Activated T-cell treated with anti-CD3 and anti-CD28 coated beads, Interleukin-2, amount 50 U/mL, for 72 hours (primary cell): ENCODE data around the gene SLC16A7. TPM values are rescaled to one million over a fixed set of nuclear protein-coding genes. Genes with fewer than 3 reads are reported as not detected.

ENCODE experiments used
- ATAC-seq, 2 donors: fragments of 150-1000 bp; cut with Tn5 transposase; replicated peaks in 1 of 2; 2 replicates each; pipeline ENCODE4 v1.10.0; 2021; ENCODE audit warnings: moderate library complexity in 2 of 2, mild to moderate bottlenecking in 1 of 2
- DNase-seq, 2 donors: peaks; one replicate each; pipeline ENCODE4 v3.0.0; 2021 to 2022; ENCODE audit warnings: mixed read lengths in 1 of 2
- H3K27ac Mint-ChIP-seq: one replicate; pipeline ENCODE4 v1.8.0; 2022; ENCODE audit warnings: mild to moderate bottlenecking, moderate library complexity, mixed read lengths
- H3K27me3 Mint-ChIP-seq: one replicate; pipeline ENCODE4 v1.8.0; 2022; ENCODE audit warnings: low read depth, mixed read lengths
- H3K36me3 Mint-ChIP-seq, 2 donors: one replicate each; pipeline ENCODE4 v1.8.0; 2022; ENCODE audit warnings: mixed read lengths in 2 of 2, mild to moderate bottlenecking in 1 of 2; ENCODE audit not compliant: insufficient read depth in 2 of 2
- H3K4me1 Mint-ChIP-seq: one replicate; pipeline ENCODE4 v1.8.0; 2022; ENCODE audit warnings: low read depth, mixed read lengths
- H3K4me3 Mint-ChIP-seq, 2 donors: one replicate each; pipeline ENCODE4 v1.8.0; 2022; ENCODE audit warnings: mild to moderate bottlenecking in 2 of 2, mixed read lengths in 2 of 2, moderate library complexity in 2 of 2
- H3K9me3 Mint-ChIP-seq, 2 donors: one replicate each; pipeline ENCODE4 v1.8.0; 2022; ENCODE audit warnings: mixed read lengths in 2 of 2
- total RNA-seq, 2 donors: library from RNA; stranded (reverse); gene quantifications; one replicate each; pipeline ENCODE4 v1.2.3, GENCODE V29; 2022

The SLC16A7 gene
- total RNA-seq, 2 donors from 2014 or later, result 38.8 to 40.2 TPM

DNA sequence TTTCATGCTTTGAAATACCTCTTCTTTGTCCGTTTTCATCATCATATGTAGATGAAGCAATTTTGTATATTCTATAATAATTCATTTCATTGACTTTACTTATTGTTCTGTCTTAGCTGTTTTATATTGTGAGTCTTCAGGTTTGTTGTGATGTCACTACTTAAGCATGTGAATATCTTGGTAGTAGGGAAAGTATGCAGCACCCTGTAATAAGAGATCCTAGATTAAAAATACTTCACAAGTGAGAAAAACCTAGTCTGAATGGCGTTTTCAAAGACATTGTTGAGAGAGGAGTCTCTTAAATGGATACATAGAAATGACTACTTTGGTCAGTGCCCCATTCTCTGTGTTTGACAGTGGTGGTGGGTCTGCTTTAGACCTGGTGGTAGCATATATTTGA is 61.4 kb downstream of the SLC16A7 start:
- Mint-ChIP-seq H3K27me3 (no peaks in the 10 kb centered on the region), H3K36me3 (peaks cover 2 to 7% of the 10 kb centered on the region in 2 donors), H3K4me1 (peaks cover 14% of the 10 kb centered on the region), H3K9me3 (no peaks in the 10 kb centered on the region), H3K4me3 (no peak overlapping the region), H3K27ac (no peak overlapping the region)
- ATAC-seq, result no peak
- DNase-seq, result no peak

DNA sequence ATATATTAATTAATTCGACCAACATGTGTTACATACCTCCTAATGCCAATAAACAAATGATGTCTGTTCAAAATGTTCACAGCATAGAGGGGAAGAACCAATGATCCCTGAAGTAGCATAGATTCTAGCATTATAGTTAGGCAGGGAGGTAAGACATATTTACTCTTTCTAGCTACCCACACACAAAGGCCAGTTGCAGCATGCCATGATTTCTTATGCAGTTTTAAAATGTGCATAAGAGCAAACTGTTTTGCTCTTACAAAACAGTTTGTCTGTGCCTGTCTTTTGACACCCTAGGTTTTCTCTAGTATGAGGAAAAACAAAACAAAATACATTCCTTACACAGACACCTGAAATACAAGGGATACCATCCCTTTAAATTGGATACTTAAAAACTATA is 61.9 kb downstream of the SLC16A7 start:
- Mint-ChIP-seq H3K4me1 (peaks cover 18% of the 10 kb centered on the region), H3K27me3 (no peaks in the 10 kb centered on the region), H3K4me3 (no peak overlapping the region), H3K27ac (no peak overlapping the region), H3K36me3 (peaks cover 2 to 10% of the 10 kb centered on the region in 2 donors), H3K9me3 (no peaks in the 10 kb centered on the region)
- ATAC-seq (no peak), DNase-seq (no peak)

DNA sequence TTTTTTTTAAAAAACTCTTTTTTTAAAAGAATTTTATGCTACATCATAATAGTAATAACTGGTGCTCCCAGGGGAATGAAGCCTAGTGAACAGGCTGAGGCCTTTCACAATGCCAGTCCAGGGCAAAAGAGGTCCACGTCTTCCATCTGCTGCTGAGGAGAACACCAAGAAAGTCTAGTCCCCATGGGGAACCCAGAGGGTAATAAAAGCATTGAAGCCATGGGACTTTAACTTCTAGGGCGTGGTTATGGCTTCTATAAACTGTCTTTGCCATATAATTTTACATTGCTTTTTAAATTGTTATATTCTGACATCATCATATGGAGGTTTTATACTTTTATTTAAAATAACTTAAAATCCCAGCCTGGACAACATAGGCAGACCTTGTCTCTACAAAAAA is 64.3 kb downstream of the SLC16A7 start:
- Mint-ChIP-seq H3K27ac (no peak overlapping the region), H3K9me3 (peaks cover 0 to 2% of the 10 kb centered on the region in 2 donors), H3K27me3 (no peaks in the 10 kb centered on the region), H3K36me3 (peaks cover under 1 to 14% of the 10 kb centered on the region in 2 donors), H3K4me3 (no peak overlapping the region), H3K4me1 (peaks cover 18% of the 10 kb centered on the region)
- DNase-seq, result no peak
- ATAC-seq, result no peak

DNA sequence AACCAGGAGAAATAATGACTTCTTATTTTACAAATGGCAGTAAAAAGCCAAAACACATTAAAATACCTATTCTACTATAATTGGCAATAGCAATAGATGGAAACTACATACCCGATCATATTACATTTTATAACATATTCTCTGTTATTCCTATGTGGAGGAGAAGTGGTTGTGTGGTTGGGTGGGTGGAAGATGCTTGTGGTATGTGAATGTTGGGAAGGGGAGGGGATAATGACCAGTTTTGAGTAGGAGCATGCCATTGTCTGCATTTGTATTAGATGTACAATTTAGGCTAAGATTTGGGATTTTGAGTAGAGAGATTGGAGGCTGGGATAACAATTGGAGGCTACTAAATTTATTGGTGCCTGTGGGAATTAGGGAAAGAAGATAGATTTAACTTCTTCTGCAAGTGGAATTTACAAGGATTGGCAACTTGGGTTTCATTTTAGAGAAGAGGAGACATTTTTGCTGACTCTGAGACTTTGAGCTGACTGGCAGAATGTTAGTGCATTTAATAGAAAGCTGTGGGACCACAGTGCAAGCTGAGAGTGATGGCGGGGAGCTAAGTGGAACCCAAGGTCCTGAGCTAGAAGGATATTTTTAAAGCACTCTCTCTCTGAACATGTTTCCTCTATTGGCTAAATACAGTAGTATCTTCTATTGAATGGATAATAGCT is 65.2 kb downstream of the SLC16A7 start:
- Mint-ChIP-seq H3K27me3 (no peaks in the 10 kb centered on the region), H3K36me3 (peaks cover 2 to 14% of the 10 kb centered on the region in 2 donors), H3K9me3 (peaks cover 0 to 4% of the 10 kb centered on the region in 2 donors), H3K4me1 (peaks cover 18% of the 10 kb centered on the region), H3K27ac (no peak overlapping the region), H3K4me3 (no peak overlapping the region)
- DNase-seq (no peak), ATAC-seq (no peak)

DNA sequence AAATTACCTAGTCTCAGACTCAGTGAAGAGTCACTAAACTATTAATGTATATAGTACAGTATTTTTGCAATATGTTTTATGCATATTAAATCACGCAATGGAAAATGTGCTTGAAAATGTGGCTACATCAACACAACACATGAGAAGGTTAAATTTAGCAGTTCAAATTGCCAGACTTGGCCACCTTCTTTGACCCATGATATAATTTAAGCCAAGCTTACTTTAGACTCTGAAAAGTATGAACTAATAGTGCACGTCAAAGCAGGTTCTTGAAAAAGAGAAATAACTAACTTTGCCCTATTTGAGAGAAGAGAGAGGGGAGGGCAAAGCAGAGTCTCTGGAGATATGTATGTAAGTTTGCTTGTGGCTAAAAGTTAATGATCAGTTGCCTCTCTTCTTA is 68.7 kb downstream of the SLC16A7 start:
- ATAC-seq (no peak), DNase-seq (no peak)
- peaks cover 40% of the 10 kb centered on the region for H3K4me1 Mint-ChIP-seq
- no peak overlapping the region for H3K4me3 Mint-ChIP-seq
- H3K9me3 Mint-ChIP-seq, result peaks cover 14 to 15% of the 10 kb centered on the region in 2 donors
- H3K27ac Mint-ChIP-seq, result no peak overlapping the region
- H3K36me3 Mint-ChIP-seq, result peaks cover 16 to 39% of the 10 kb centered on the region in 2 donors
- no peaks in the 10 kb centered on the region for H3K27me3 Mint-ChIP-seq

DNA sequence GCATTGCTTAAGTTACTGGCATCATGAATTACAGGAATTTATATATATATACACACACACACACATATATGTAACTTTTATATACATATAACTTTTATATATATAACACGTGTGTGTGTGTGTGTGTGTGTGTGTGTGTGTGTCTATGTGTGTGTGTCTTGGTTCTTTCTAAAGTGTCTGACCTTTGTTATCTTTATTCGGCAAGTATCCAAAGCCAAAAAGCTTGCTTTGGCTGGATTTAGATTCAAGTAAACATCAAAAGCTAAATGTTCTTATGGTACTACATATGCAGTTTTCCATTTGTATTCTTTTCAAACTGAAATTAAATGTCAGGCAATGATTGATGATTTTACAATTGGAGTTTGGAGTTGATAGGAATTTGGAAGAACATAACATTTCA is 69.9 kb downstream of the SLC16A7 start:
- H3K27ac Mint-ChIP-seq, result no peak overlapping the region
- H3K4me3 Mint-ChIP-seq, result no peak overlapping the region
- H3K27me3 Mint-ChIP-seq, result no peaks in the 10 kb centered on the region
- peaks cover 14 to 15% of the 10 kb centered on the region in 2 donors for H3K9me3 Mint-ChIP-seq
- peaks cover 17 to 41% of the 10 kb centered on the region in 2 donors for H3K36me3 Mint-ChIP-seq
- ATAC-seq, result no peak
- DNase-seq, result no peak
- peaks cover 39% of the 10 kb centered on the region for H3K4me1 Mint-ChIP-seq

DNA sequence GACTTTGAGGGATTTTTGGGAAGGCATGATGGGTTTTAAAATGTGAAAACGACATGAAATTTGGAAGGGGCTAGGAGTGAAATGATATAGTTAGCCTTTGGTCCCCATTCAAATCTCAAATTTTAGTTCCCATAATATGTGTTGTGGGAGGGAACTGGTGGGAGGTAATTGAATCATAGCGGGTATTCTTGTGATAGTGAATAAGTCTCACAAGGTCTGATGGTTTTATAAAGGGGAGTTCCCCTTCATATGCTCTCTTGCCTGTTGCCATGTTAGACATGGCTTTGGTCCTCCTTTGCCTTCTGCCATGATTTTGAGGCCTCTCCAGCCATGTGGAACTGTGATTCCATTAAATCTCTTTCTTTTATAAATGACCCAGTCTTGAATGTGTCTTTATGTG is 72.8 kb downstream of the SLC16A7 start:
- DNase-seq, result no peak
- Mint-ChIP-seq H3K27me3 (no peaks in the 10 kb centered on the region), H3K36me3 (peaks cover 17 to 37% of the 10 kb centered on the region in 2 donors), H3K27ac (peak overlapping the region; percentile 32), H3K4me1 (peaks cover 22% of the 10 kb centered on the region), H3K9me3 (peaks cover 14 to 15% of the 10 kb centered on the region in 2 donors), H3K4me3 (no peak overlapping the region)
- no peak for ATAC-seq

DNA sequence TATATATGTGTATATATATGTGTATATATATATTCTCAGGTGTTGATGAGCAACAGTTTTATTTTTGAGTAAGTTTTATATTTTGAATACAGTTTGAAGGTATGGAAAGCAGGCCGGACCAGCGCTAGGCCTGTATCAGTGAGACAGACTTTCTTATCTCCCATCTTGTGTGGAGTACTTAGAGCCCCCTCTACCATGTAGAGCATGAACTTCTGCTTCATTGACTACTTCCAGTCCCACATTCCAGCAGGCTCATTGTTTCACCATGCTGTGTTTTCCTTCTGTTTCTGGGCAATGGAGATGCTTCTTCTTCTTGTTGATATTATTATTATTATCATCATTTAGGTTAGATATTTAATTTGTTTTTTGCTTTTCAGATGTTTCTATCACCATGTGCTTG is 76.4 kb downstream of the SLC16A7 start:
- Mint-ChIP-seq H3K4me1 (peaks cover 14% of the 10 kb centered on the region), H3K9me3 (peaks cover 2 to 7% of the 10 kb centered on the region in 2 donors), H3K27ac (no peak overlapping the region), H3K36me3 (peaks cover 10 to 23% of the 10 kb centered on the region in 2 donors), H3K27me3 (no peaks in the 10 kb centered on the region), H3K4me3 (no peak overlapping the region)
- DNase-seq (no peak), ATAC-seq (no peak)

DNA sequence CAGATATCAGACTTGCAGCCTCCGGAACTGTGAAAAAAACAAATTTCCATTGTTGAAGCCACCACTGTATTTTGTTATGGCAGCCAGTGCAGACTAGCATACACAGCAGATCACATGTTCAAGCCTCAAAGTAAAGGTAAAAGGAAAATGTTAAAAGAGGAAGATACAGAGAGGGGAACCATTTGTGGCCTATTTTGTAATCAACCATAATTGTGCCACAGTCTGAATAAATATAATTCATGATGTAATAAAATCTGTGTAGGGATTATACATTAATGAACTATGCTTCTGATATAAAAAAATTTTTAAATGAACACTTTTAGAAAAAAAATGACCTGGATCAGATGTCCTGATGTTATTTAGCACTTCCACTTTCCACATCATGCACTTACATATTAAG is 79.6 kb downstream of the SLC16A7 start:
- no peak for ATAC-seq
- H3K27ac Mint-ChIP-seq, result no peak overlapping the region
- DNase-seq, result no peak
- no peak overlapping the region for H3K4me3 Mint-ChIP-seq
- H3K36me3 Mint-ChIP-seq, result peaks cover 8 to 15% of the 10 kb centered on the region in 2 donors
- no peaks in the 10 kb centered on the region for H3K27me3 Mint-ChIP-seq
- H3K9me3 Mint-ChIP-seq, result peaks cover 2 to 3% of the 10 kb centered on the region in 2 donors
- peaks cover 21% of the 10 kb centered on the region for H3K4me1 Mint-ChIP-seq

DNA sequence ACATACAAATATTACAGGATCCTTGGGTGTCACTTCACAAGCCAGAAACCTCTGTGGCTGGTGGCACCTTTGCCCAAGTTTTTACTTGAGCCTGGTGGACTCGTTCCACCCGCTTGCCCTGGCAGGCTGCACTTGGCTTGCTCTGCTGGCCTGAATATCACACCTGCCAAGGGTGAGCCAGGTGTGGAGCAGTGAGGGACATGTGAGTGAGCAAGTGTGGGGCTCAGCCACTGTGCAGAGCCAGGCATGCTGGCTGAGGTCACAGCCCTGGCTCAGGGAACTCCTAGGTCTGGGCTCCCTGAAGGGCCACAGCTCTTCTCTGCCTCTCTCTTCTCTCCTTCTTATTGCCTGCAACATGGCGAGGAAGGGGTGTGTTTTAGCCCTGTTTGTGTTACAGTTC is 82.0 kb downstream of the SLC16A7 start:
- Mint-ChIP-seq H3K4me1 (peaks cover 25% of the 10 kb centered on the region), H3K27me3 (no peaks in the 10 kb centered on the region), H3K36me3 (peaks cover 8 to 16% of the 10 kb centered on the region in 2 donors), H3K4me3 (no peak overlapping the region), H3K27ac (no peak overlapping the region), H3K9me3 (peaks cover 2 to 3% of the 10 kb centered on the region in 2 donors)
- ATAC-seq (no peak), DNase-seq (no peak)

DNA sequence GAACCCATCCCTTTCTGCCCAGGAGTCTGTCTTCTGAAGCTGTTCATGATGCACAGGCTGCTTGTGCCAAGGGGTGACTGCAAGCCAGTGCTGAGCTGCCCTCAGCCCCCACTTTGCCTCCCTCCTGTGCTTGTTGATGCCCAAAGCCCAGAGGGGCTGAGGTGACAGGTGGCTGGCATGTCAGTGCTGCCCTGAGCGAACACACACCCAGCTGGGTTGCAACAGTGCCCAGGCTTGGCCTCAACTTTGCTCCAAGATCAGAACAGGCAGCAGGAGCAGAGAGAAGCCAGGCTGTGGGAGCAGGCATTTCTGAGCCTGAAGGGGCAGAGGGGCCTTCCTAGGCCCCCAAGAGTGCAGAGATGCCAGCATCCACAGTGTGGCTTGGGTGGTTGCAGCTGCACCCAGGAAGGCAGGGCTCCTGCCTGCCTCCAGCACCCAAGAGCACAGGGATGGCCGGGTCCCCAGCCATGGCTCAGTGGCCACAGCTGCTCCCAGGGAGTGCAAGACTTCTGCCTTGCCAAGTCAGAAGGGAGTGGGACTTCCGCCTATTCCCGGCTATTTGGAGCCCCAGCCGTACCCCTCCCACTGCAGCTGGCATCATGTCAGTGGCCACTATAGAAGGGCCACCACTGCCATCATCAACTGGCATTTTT is 83.1 kb downstream of the SLC16A7 start:
- Mint-ChIP-seq H3K4me1 (peaks cover 25% of the 10 kb centered on the region), H3K36me3 (peaks cover 8 to 16% of the 10 kb centered on the region in 2 donors), H3K27ac (no peak overlapping the region), H3K27me3 (no peaks in the 10 kb centered on the region), H3K9me3 (peaks cover 2 to 3% of the 10 kb centered on the region in 2 donors), H3K4me3 (no peak overlapping the region)
- DNase-seq (no peak), ATAC-seq (no peak)

DNA sequence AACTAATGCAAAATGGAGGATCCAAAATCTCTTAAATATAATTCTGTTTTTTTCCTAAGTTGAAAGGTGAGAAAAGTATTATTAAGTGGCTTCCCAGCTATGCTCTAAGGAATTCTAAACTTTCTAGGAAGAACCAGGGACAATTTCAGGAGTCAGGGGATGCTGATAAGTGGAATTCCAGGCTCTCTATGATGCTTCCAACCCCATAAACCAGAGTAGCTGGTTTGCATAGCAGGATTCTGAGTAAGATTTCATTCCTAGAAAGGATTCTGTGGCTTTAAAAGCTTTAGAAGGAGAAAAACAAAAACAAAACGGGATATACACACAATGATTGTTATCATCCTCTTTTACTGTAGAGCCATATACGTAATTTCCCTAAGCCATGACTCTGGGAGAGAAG is 93.9 kb downstream of the SLC16A7 start:
- peaks cover 2 to 7% of the 10 kb centered on the region in 2 donors for H3K36me3 Mint-ChIP-seq
- no peak for DNase-seq
- H3K27me3 Mint-ChIP-seq, result no peaks in the 10 kb centered on the region
- H3K27ac Mint-ChIP-seq, result no peak overlapping the region
- H3K9me3 Mint-ChIP-seq, result peaks cover 2% of the 10 kb centered on the region in 2 donors
- no peak for ATAC-seq
- H3K4me3 Mint-ChIP-seq, result no peak overlapping the region
- H3K4me1 Mint-ChIP-seq, result peaks cover 5% of the 10 kb centered on the region

DNA sequence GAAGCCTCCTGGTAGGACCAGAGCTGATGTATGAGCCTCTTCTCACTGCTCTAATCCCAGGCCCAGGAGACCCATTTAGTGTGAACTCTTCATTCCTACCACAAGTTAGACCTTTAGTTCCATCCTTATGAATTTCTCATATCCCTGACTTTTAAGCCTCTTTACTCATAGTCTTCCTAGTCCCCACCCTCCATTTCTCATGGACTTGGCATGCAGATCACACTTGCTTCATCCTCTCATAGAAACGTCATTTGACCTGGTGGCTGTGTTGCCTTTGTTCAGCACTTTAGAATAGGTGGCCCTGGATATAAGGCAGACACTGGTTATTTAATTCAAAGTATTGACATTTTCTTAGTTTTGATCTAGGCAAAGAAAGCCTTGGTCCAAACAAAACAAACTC is 99.5 kb downstream of the SLC16A7 start:
- no peak for ATAC-seq
- no peak for DNase-seq
- Mint-ChIP-seq H3K27ac (no peak overlapping the region), H3K36me3 (peaks cover 2 to 5% of the 10 kb centered on the region in 2 donors), H3K9me3 (peaks cover 2% of the 10 kb centered on the region in 2 donors), H3K4me3 (no peak overlapping the region), H3K27me3 (no peaks in the 10 kb centered on the region), H3K4me1 (peaks cover 10% of the 10 kb centered on the region)
